A673 (cell line): ENCODE results near the gene MYRIP.

Experiments
- CTCF ChIP-seq: fragments of 300-800, 200-600 bp; sonication (generic); conservative IDR thresholded peaks from 2 replicates; pipeline ENCODE4 v1.5.1; 2017; ENCODE audit warnings: low read depth, mild to moderate bottlenecking, antibody characterized with exemption, low read length, moderate library complexity, mixed read lengths
- EZH2 ChIP-seq: fragments of 200-600 bp; sonication (generic); IDR thresholded peaks from 2 replicates; pipeline ENCODE4 v1.6.1; 2017; ENCODE audit warnings: borderline replicate concordance, low read depth, mild to moderate bottlenecking, mixed read lengths, antibody characterized with exemption, low read length; ENCODE audit not compliant: poor library complexity, severe bottlenecking

DNA sequence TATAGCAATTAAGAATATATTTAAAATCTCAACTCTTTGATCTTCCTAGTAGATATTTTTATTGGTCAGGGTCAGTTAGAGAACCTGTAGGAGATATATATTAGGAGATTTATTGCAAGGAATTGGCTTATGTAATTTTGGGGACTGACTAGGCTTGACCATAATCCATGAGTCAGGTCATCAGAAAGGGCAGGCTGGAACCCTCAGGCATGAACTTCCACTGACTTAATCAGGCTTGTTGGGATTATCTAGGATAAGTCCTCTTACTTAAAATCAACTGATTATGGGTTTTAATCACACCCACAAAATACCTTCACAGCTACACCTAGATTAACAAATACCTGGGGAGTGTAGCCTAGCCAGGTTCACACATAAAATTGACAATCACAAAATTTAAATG lies 156.1 kb downstream of the MYRIP start:
- TF ChIP-seq EZH2 (no peak), CTCF (no peak)
